Esophagus squamous epithelium (tissue), 5 donors: ENCODE measurements around the gene CNKSR2. TPM values are rescaled to one million over a fixed set of nuclear protein-coding genes. Genes with fewer than 3 reads are reported as not detected.
A peak's percentile ranks its signal among the peaks of the same experiment; 100 is the strongest.

Experiments used
- DNase-seq: peaks from one replicate; lab custom pipeline; 2025; lab: John Stamatoyannopoulos, UW
- H3K27ac ChIP-seq, 4 donors: fragments of 200-600 bp; sonication (generic); one replicate each; pipeline ENCODE4 v1.5.1; 2016 to 2019; ENCODE audit warnings: mild to moderate bottlenecking in 1 of 4
- H3K27me3 ChIP-seq, 4 donors: fragments of 200-600 bp; sonication (generic); 1 replicate in 3 of 4; 2 replicates in 1 of 4; pipeline versions ENCODE4 v1.5.1 to v1.6.0; 2017 to 2021; ENCODE audit warnings: antibody characterized with exemption in 1 of 4
- H3K36me3 ChIP-seq, 3 donors: fragments of 200-600 bp; sonication (generic); one replicate each; pipeline ENCODE4 v1.5.1; 2016 to 2019
- H3K4me1 ChIP-seq, 3 donors: fragments of 200-600 bp; sonication (generic); one replicate each; pipeline ENCODE4 v1.5.1; 2017 to 2019
- H3K4me3 ChIP-seq, 4 donors: fragments of 200-600 bp; sonication (generic); 1 replicate in 3 of 4; 2 replicates in 1 of 4; pipeline ENCODE4 v1.5.1; 2016 to 2019; ENCODE audit warnings: mild to moderate bottlenecking in 2 of 4, moderate library complexity in 1 of 4
- H3K9me3 ChIP-seq, 3 donors: fragments of 200-600 bp; sonication (generic); one replicate each; pipeline ENCODE4 v1.5.1; 2016 to 2019
- POLR2A ChIP-seq, 4 donors: fragments of 450-650 bp; IDR thresholded peaks; one replicate each; pipeline ENCODE4 v1.6.1; 2017; ENCODE audit warnings: antibody characterized with exemption in 4 of 4, mild to moderate bottlenecking in 4 of 4, moderate library complexity in 3 of 4
- WGBS, 2 donors: methylation state at CpG; one replicate each; pipeline ENCODE4 v1.1.5; 2018; 5-methylcytosine and 5-hydroxymethylcytosine counted together
- intact Hi-C: fragments of 100-400 bp; cut with DNase I; formaldehyde crosslinking; loops from one replicate; pipeline ENCODE4 v1.15.0; 2022
- total RNA-seq, 4 donors: library from RNA; depleted of rRNA; stranded (reverse); fragments of >200 nt; gene quantifications; one replicate each; pipeline ENCODE4 v1.1.0, GENCODE V29; 2016
- TF ChIP-seq, protein P1 (sequence below), 6 experiments: fragments of 450-650 bp in 4 of 6; fragments of 200-600 bp in 2 of 6; sonication (generic) in 2 of 6; IDR thresholded peaks; one replicate each; pipeline ENCODE4 v1.5.1; 2016 to 2019; ENCODE audit warnings: antibody characterized with exemption in 6 of 6, mild to moderate bottlenecking in 4 of 6, moderate library complexity in 4 of 6
- donor health status: DM: yes; HTN: yes; CAD: no.

CNKSR2 gene
- total RNA-seq, 4 donors from 2014 or later = 0.57 to 3.1 TPM; not detected in 2

DNA sequence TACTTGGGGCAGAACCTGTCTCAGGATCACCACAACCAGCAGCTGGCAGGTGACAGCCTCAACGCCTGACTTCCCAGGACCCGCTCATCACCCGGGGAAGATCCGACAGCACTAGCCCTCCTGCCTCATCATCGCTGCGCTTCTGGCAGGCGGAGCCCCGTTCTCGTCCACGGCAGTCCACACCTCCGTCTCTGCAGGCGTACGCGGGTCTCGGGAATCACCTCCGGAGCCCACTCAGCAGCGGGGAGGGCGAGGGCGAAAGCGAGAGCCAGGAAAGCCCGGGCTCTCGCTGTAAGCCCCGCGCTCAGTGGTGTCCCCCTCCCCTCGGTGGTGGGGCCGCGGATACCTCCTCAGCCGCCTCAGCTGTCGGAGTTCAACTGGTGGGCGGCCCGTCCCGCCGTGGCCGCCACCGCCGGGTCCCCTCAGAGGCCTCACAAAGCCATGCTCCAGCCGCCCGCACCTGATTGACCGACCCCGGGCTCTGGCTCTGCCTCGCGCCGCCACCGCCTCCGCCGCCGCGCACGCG lies 518 bp upstream of the CNKSR2 start:
- Histone ChIP-seq H3K27me3 (peaks cover 0 to 35% (median 4%) of the 10 kb centered on the region in 4 donors), H3K4me1 (peaks cover 0 to 17% (median 0%) of the 10 kb centered on the region in 3 donors), H3K9me3 (no peaks in the 10 kb centered on the region), H3K36me3 (no peaks in the 10 kb centered on the region), H3K4me3 (peak overlapping the region; percentile 26 to 65 (median 44)), H3K27ac (no peak overlapping the region)
- no peak for DNase-seq
- no peak for TF ChIP-seq POLR2A (IDR thresholded peaks at IDR 0.05)
- TF ChIP-seq, protein P1, sequence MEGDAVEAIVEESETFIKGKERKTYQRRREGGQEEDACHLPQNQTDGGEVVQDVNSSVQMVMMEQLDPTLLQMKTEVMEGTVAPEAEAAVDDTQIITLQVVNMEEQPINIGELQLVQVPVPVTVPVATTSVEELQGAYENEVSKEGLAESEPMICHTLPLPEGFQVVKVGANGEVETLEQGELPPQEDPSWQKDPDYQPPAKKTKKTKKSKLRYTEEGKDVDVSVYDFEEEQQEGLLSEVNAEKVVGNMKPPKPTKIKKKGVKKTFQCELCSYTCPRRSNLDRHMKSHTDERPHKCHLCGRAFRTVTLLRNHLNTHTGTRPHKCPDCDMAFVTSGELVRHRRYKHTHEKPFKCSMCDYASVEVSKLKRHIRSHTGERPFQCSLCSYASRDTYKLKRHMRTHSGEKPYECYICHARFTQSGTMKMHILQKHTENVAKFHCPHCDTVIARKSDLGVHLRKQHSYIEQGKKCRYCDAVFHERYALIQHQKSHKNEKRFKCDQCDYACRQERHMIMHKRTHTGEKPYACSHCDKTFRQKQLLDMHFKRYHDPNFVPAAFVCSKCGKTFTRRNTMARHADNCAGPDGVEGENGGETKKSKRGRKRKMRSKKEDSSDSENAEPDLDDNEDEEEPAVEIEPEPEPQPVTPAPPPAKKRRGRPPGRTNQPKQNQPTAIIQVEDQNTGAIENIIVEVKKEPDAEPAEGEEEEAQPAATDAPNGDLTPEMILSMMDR (IDR thresholded peaks at IDR 0.05) = no peak
- 31% methylated on average over 2 of the region's 50 CpGs; no CpG with 5 or more reads in 1 of the 2 donors for WGBS, 2 donors
- intact Hi-C loops = no loop called here

GRCh38 chrX:21374994-21375707 lies 933 bp downstream of the CNKSR2 start:
- Histone ChIP-seq H3K4me1 (peaks cover 0 to 17% (median 0%) of the 10 kb centered on the region in 3 donors), H3K4me3 (peak overlapping the region; percentile 26 to 65 (median 44)), H3K9me3 (no peaks in the 10 kb centered on the region), H3K27ac (no peak overlapping the region), H3K27me3 (peaks cover 0 to 35% (median 4%) of the 10 kb centered on the region in 4 donors), H3K36me3 (no peaks in the 10 kb centered on the region)
- 0 to 46% methylated on average over 3 to 13 of the region's 46 CpGs for WGBS, 2 donors
- TF ChIP-seq, protein P1 (IDR thresholded peaks at IDR 0.05) = no peak
- TF ChIP-seq POLR2A (IDR thresholded peaks at IDR 0.05) = no peak
- intact Hi-C loops = no loop called here
- no peak for DNase-seq

DNA sequence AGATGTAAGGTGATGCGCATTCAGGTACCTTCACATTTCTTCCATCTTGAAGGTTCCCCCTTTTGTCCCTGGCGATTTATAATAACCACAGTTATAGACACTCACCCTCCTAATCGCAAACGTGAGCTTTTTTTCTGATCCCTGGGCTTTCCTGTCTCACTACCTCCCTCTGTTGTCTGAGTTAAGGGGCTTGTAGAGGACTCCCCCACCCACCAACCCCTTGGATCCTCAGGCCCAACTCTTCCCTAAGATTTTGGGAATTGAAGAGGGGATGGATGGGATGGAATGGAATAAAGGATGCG lies 1.4 kb downstream of the CNKSR2 start:
- peak overlapping the region in 1 of 4 donors; percentile 65 for H3K4me3 ChIP-seq
- H3K36me3 ChIP-seq = no peaks in the 10 kb centered on the region
- no peak for TF ChIP-seq POLR2A (IDR thresholded peaks at IDR 0.05)
- TF ChIP-seq, protein P1 (IDR thresholded peaks at IDR 0.05) = no peak
- H3K27me3 ChIP-seq = peaks cover 0 to 35% (median 4%) of the 10 kb centered on the region in 4 donors
- H3K27ac ChIP-seq = no peak overlapping the region
- WGBS, 2 donors = 22 to 27% methylated on average over 5 of the region's 5 CpGs
- no peak for DNase-seq
- no peaks in the 10 kb centered on the region for H3K9me3 ChIP-seq
- intact Hi-C loops = no loop called here
- peaks cover 0 to 17% (median 0%) of the 10 kb centered on the region in 3 donors for H3K4me1 ChIP-seq

DNA sequence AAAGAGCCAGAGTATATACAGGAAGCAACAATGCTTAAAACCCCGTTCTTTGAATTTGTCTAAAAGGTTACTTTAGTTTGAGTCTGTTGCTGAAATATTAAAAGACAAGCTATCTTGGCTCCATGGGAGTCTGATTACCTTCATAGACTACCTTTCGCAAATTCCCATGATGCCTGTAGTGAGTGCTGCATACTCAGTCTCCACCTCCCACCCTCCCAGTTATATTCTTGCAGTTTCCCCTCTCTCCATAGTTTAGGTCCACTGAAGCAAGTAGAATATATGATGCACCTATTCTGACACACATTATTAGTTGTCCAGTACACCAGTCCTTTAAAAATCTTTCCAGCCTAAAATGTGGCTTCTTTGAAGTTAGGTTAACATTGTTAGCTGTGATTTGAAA lies 2.4 kb downstream of the CNKSR2 start:
- H3K9me3 ChIP-seq = no peaks in the 10 kb centered on the region
- H3K27me3 ChIP-seq = peaks cover 0 to 35% (median 4%) of the 10 kb centered on the region in 4 donors
- no peak overlapping the region for H3K27ac ChIP-seq
- no peak for DNase-seq
- H3K4me1 ChIP-seq = peaks cover 0 to 17% (median 0%) of the 10 kb centered on the region in 3 donors
- TF ChIP-seq, protein P1 (IDR thresholded peaks at IDR 0.05) = no peak
- no peak for TF ChIP-seq POLR2A (IDR thresholded peaks at IDR 0.05)
- WGBS, 2 donors = 68 to 96% methylated on average over 2 of the region's 2 CpGs
- no peak overlapping the region for H3K4me3 ChIP-seq
- intact Hi-C loops = no loop called here
- H3K36me3 ChIP-seq = no peaks in the 10 kb centered on the region

- intact Hi-C loops = no loop called here
- WGBS, 2 donors = 40 to 59% methylated on average over 1 of the region's 1 CpG
- no peaks in the 10 kb centered on the region for H3K36me3 ChIP-seq
These were observed 5.8 kb downstream of the CNKSR2 start for GRCh38 chrX:21379991-21380390.

More at GRCh38 chrX:21379991-21380390, 5.8 kb downstream of the CNKSR2 start:
- TF ChIP-seq POLR2A (IDR thresholded peaks at IDR 0.05) = no peak
- TF ChIP-seq, protein P1 (IDR thresholded peaks at IDR 0.05) = no peak
- Histone ChIP-seq H3K4me3 (no peak overlapping the region), H3K9me3 (no peaks in the 10 kb centered on the region), H3K4me1 (peaks cover 0 to 4% (median 0%) of the 10 kb centered on the region in 3 donors), H3K27ac (no peak overlapping the region), H3K27me3 (peaks cover 0 to 19% (median 3%) of the 10 kb centered on the region in 4 donors)
- DNase-seq = no peak
